Tibial artery (tissue), 4 donors: ENCODE measurements around the gene SIN3B.

Source experiments
- DNase-seq, 2 donors: peaks; one replicate each; pipeline ENCODE4 v3.0.0-alpha.2; 2019
- H3K27ac ChIP-seq, 2 donors: fragments of 200-600 bp; sonication (generic) in 1 of 2; 1 replicate in 1 of 2; 2 replicates in 1 of 2; pipeline ENCODE4 v1.5.1; 2018 to 2019; ENCODE audit warnings: mild to moderate bottlenecking in 1 of 2
- H3K27me3 ChIP-seq, 2 donors: fragments of 200-600 bp; sonication (generic) in 1 of 2; one replicate each; pipeline versions ENCODE4 v1.5.1 to v1.6.0; 2016 to 2019
- H3K36me3 ChIP-seq, 3 donors: fragments of 200-600 bp; sonication (generic) in 2 of 3; one replicate each; pipeline ENCODE4 v1.5.1; 2016 to 2019; ENCODE audit warnings: mild to moderate bottlenecking in 2 of 3
- H3K4me1 ChIP-seq, 4 donors: fragments of 200-600 bp; sonication (generic) in 2 of 4; 1 replicate in 3 of 4; 2 replicates in 1 of 4; pipeline ENCODE4 v1.5.1; 2016 to 2019
- H3K4me3 ChIP-seq, 2 donors: fragments of 200-600 bp; sonication (generic) in 1 of 2; 1 replicate in 1 of 2; 2 replicates in 1 of 2; pipeline ENCODE4 v1.5.1; 2018 to 2019; ENCODE audit warnings: mild to moderate bottlenecking in 2 of 2
- H3K9me3 ChIP-seq, 3 donors: fragments of 200-600 bp; sonication (generic) in 1 of 3; one replicate each; pipeline ENCODE4 v1.5.1; 2016 to 2019
- intact Hi-C: fragments of 100-400 bp; cut with DNase I; formaldehyde crosslinking; loops from one replicate; pipeline ENCODE4 v1.15.0; 2023; ENCODE audit warnings: low total_unique reads
- TF ChIP-seq, protein P1 (sequence below), 2 experiments: fragments of 200-600 bp in 1 of 2; fragments of 450-650 bp in 1 of 2; IDR thresholded peaks; one replicate each; pipeline ENCODE4 v1.5.1; 2017 to 2019; ENCODE audit warnings: antibody characterized with exemption in 2 of 2, mild to moderate bottlenecking in 1 of 2, moderate library complexity in 1 of 2

Gene SIN3B

DNA sequence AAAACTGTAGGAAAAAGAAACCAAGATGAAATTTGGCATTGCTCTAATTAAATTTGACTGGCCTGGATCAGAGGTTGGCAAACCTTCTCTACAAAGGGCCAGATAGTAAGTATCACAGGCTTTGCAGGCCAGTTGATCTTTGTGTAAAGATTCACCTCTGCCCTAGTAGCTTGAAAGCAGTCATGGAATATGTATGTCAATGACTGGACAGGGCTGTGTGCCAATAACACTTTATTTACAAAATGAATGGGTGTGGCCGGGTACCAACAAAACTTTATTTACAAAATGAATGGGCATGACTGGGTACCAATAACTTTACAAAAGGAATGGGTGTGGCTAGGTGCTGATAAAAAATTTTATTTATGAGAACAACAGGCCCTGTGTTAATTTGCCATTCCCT is 20.0 kb downstream of the SIN3B start:
- H3K4me3 ChIP-seq: no peak overlapping the region
- DNase-seq: no peak
- H3K36me3 ChIP-seq: peaks cover 78 to 100% (median 93%) of the 10 kb centered on the region in 3 donors
- H3K27ac ChIP-seq: no peak overlapping the region
- intact Hi-C loops: no loop called here
- no peaks in the 10 kb centered on the region for H3K4me1 ChIP-seq
- H3K9me3 ChIP-seq: no peaks in the 10 kb centered on the region
- H3K27me3 ChIP-seq: no peaks in the 10 kb centered on the region
- TF ChIP-seq, protein P1, sequence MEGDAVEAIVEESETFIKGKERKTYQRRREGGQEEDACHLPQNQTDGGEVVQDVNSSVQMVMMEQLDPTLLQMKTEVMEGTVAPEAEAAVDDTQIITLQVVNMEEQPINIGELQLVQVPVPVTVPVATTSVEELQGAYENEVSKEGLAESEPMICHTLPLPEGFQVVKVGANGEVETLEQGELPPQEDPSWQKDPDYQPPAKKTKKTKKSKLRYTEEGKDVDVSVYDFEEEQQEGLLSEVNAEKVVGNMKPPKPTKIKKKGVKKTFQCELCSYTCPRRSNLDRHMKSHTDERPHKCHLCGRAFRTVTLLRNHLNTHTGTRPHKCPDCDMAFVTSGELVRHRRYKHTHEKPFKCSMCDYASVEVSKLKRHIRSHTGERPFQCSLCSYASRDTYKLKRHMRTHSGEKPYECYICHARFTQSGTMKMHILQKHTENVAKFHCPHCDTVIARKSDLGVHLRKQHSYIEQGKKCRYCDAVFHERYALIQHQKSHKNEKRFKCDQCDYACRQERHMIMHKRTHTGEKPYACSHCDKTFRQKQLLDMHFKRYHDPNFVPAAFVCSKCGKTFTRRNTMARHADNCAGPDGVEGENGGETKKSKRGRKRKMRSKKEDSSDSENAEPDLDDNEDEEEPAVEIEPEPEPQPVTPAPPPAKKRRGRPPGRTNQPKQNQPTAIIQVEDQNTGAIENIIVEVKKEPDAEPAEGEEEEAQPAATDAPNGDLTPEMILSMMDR (IDR thresholded peaks at IDR 0.05): no peak

DNA sequence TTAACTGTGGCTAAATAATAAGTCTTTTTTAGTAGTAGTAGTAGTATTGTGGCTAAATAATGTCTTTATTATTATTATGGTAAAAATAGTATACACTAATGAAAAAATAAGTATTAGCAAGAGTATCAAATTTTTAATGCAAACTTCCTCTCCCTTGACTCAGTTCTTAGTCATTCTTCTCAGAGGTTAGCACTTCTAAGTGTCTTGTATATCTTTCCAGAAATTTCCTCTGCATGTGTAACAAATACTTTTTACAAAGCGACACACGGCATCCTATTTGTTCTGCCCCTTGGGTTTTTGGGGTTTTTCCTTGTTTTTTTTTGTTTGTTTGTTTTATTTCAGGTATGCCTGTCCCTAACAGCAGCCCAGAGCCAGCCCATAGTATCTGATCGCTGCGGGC is 20.9 kb downstream of the SIN3B start:
- TF ChIP-seq, protein P1 (IDR thresholded peaks at IDR 0.05): no peak
- no peaks in the 10 kb centered on the region for H3K9me3 ChIP-seq
- H3K4me1 ChIP-seq: no peaks in the 10 kb centered on the region
- H3K27me3 ChIP-seq: no peaks in the 10 kb centered on the region
- intact Hi-C loops: no loop called here
- H3K4me3 ChIP-seq: no peak overlapping the region
- no peak for DNase-seq
- no peak overlapping the region for H3K27ac ChIP-seq
- H3K36me3 ChIP-seq: peaks cover 84 to 100% (median 93%) of the 10 kb centered on the region in 3 donors

- TF ChIP-seq, protein P1 (IDR thresholded peaks at IDR 0.05): no peak
- Histone ChIP-seq H3K27ac (no peak overlapping the region), H3K4me1 (no peaks in the 10 kb centered on the region), H3K4me3 (no peak overlapping the region), H3K9me3 (no peaks in the 10 kb centered on the region), H3K36me3 (peaks cover 90 to 100% (median 96%) of the 10 kb centered on the region in 3 donors), H3K27me3 (no peaks in the 10 kb centered on the region)
- no peak for DNase-seq
- intact Hi-C loops: no loop called here
Observed at GRCh38 chr19:16851031-16851712, 22.0 kb downstream of the SIN3B start.

GRCh38 chr19:16853066-16853465 is 23.9 kb downstream of the SIN3B start:
- Histone ChIP-seq H3K4me3 (no peak overlapping the region), H3K36me3 (peaks cover 78 to 99% (median 83%) of the 10 kb centered on the region in 3 donors), H3K9me3 (no peaks in the 10 kb centered on the region), H3K4me1 (no peaks in the 10 kb centered on the region), H3K27me3 (no peaks in the 10 kb centered on the region), H3K27ac (no peak overlapping the region)
- TF ChIP-seq, protein P1 (IDR thresholded peaks at IDR 0.05): no peak
- intact Hi-C loops: no loop called here
- no peak for DNase-seq

DNA sequence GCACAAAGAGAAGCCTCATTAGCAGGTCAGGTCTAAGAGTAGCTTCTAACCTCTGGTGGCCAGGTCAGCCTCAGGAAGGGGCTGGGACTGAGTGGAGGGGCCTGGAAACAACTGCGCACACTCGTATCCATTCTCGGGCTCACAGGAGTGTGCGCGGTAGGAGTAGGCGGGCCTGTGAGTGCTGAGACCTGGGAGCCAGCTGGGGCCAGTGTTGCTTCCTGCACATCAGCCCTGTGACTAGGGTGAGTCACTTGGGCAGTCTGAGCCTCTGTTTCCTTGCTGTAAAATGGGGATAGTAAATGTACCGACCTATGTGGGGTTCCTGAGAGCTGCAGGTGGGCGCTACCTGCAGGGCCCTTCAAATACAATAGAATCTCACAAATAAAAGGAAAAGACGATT is 26.9 kb downstream of the SIN3B start:
- Histone ChIP-seq H3K36me3 (peaks cover 63 to 96% (median 65%) of the 10 kb centered on the region in 3 donors), H3K4me3 (no peak overlapping the region), H3K4me1 (no peaks in the 10 kb centered on the region), H3K27me3 (no peaks in the 10 kb centered on the region), H3K27ac (no peak overlapping the region), H3K9me3 (no peaks in the 10 kb centered on the region)
- DNase-seq: no peak
- intact Hi-C loops: no loop called here
- TF ChIP-seq, protein P1 (IDR thresholded peaks at IDR 0.05): no peak
